ENCODE results near the gene MX2.

Gene MX2

GRCh38 chr21:41326414-41327080 lies 35.3 kb upstream of the MX2 start:
- TF ChIP-seq CTCF (IDR thresholded peaks at IDR 0.05; ENCODE audit: low read depth, low read length), result no peak
- no peak for DNase-seq (ENCODE audit: extremely low read depth, low read depth)

DNA sequence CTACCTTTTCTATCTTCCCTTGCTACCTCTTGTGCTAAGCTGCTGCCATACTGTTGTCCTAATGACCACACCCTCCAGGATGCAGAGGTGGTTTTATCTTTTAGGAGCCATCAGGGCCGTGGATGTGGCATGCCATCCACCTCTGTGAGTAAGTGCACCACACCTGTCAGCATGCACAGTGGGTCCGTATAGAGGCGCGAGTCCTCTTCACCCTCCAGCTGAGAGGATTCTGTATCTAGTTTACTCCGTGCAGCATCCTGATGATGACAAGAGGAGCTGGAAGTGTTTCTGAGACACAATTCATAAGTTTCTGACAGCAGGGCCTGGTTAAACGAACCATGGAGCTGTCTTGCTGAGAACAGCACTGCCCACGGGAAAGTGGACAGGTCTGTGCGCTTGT lies 34.1 kb upstream of the MX2 start:
- no peak for DNase-seq (ENCODE audit: extremely low read depth, low read depth)
- no peak for TF ChIP-seq CTCF (IDR thresholded peaks at IDR 0.05; ENCODE audit: low read depth, low read length)

- no peak for DNase-seq (ENCODE audit: extremely low read depth, low read depth)
- TF ChIP-seq CTCF (IDR thresholded peaks at IDR 0.05; ENCODE audit: low read depth, low read length), result no peak
These were observed 32.9 kb upstream of the MX2 start for GRCh38 chr21:41328660-41329607.

DNA sequence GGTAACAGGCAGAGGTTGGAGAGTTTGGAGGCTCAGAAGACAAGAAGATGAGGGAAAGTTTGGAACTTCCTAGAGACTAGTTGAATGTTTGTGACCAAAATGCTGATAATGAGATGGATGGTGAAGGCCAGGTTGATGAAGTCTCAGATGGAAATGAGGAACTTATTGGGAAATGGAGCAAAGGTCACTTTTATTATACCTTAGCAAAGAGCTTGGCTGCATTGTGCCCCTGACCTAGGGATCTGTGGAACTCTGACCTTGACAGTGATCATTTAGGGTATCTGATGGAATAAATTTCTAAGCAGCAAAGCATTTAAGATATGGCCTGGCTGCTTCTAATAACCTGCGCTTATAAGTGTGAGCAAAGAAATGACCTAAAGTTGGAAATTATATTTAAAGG lies 28.1 kb upstream of the MX2 start:
- TF ChIP-seq CTCF (IDR thresholded peaks at IDR 0.05; ENCODE audit: low read depth, low read length), result no peak
- no peak for DNase-seq (ENCODE audit: extremely low read depth, low read depth)

- TF ChIP-seq CTCF (IDR thresholded peaks at IDR 0.05; ENCODE audit: low read depth, low read length), result no peak
- no peak for DNase-seq (ENCODE audit: extremely low read depth, low read depth)
These were observed 24.3 kb upstream of the MX2 start for GRCh38 chr21:41337515-41337914.

DNA sequence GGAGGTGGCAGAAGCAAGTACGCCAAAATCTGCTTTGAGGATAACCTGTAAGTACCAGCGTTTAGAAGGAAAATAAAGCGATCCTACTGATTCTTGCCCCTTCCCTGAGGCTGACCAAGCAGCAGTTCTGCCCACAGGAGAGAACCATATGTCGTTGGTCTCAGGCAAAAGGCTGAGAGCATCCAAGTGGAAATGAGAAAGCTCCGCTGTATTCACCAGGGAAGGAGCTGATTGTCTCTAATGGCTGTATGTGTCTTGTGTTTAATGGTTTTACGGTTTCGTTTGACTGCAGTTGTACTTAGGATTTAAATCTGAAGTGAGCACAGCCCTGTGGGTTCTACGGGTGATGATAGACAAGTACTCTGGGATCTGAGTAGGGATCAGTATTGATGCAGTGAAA lies 23.4 kb upstream of the MX2 start:
- no peak for TF ChIP-seq CTCF (IDR thresholded peaks at IDR 0.05; ENCODE audit: low read depth, low read length)
- DNase-seq (ENCODE audit: extremely low read depth, low read depth), result no peak

- no peak for TF ChIP-seq CTCF (IDR thresholded peaks at IDR 0.05; ENCODE audit: low read depth, low read length)
- no peak for DNase-seq (ENCODE audit: extremely low read depth, low read depth)
These were observed 19.8 kb upstream of the MX2 start for GRCh38 chr21:41342035-41342434.

All from AG09319 (cell line).